ENCODE measurements around the gene DLGAP1. TPM values are rescaled to one million over a fixed set of nuclear protein-coding genes. Genes with fewer than 3 reads are reported as not detected.
A peak's percentile ranks its signal among the peaks of the same experiment; 100 is the strongest.

DLGAP1 gene
- total RNA-seq, 1 experiment from 2014 or later, result 23.2 TPM

DNA sequence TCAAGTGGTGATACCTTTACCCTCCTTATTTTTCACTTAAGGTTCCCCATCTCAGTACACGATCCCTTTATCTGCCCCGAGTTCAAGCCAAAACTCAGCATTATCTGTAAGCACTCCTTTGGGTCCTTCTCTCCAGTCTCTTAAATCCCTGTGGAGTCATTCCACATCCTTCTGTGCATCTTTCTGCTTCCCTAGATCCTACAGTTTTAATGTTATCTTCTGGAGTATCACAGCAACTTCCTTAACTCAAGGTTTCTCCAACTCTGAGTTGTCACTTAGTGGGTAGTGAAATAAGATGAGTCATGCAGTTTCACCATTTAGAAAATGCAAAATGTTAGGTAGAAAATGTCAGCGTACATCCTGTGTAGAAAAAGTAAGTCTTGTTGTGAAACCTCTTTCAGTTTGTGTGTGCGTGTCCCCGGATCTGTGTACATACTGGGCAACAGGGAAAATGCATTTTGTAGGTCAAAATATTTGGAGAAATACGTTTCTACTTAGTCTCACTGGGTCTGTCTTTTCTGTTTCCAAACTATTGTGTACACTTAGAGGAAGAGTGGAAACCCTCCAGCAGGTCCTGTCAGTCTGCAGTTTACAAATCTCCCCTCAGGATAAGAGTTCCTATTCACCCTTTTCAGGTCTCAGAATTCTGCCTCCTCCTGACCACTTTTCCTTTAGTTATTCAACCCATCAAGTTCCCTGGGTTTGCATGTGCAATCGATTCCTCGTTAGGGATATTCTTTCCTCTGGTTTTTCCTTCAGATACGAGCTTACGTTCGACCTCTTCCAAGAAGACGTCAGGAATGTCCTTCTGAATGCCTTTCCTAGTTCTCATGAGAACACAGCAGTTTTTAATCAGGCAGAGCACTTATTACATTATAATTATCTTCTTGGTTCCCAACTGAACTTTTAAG lies 850.4 kb downstream of the DLGAP1 start:
- H4K91ac ChIP-seq (ENCODE audit: insufficient read length, low read depth, low read length), result no peak overlapping the region
- no peaks in the 10 kb centered on the region for H3K27me3 ChIP-seq (ENCODE audit: insufficient read depth, low read length)
- no peak overlapping the region for H4K5ac ChIP-seq (ENCODE audit: insufficient read length, low read depth, low read length)
- peak overlapping the region; percentile 8 for H3K18ac ChIP-seq (ENCODE audit: insufficient read length, low read depth, low read length)
- H2AK5ac ChIP-seq (ENCODE audit: insufficient read length, low read length), result no peak overlapping the region
- H2BK120ac ChIP-seq (ENCODE audit: low read depth, low read length, poor library complexity, severe bottlenecking), result no peak overlapping the region
- H3K4me1 ChIP-seq (ENCODE audit: insufficient read depth, low read length), result 0 out of 2 replicates have a peak, but pooled peaks cover 2% of the 10 kb centered on the region
- H3K27me3 Mint-ChIP-seq (ENCODE audit: low read depth), result no peaks in the 10 kb centered on the region
- no peaks in the 10 kb centered on the region for H3K9me3 ChIP-seq (ENCODE audit: control insufficient read depth, low read depth, low read length)
- H3K9me3 Mint-ChIP-seq, result no peaks in the 10 kb centered on the region
- H3K4me3 Mint-ChIP-seq, result no peak overlapping the region
- no peak overlapping the region for H2BK15ac ChIP-seq (ENCODE audit: low read depth, low read length)
- H3K79me2 ChIP-seq (ENCODE audit: insufficient read depth, low read length), result no peaks in the 10 kb centered on the region; the same call in 1 of the 2 replicates
- H3K27ac Mint-ChIP-seq, result no peak overlapping the region
- no peak for DNase-seq
- H3K79me1 ChIP-seq (ENCODE audit: insufficient read depth, low read depth, low read length, poor library complexity, severe bottlenecking), result no peaks in the 10 kb centered on the region
- no peak overlapping the region for H2BK12ac ChIP-seq (ENCODE audit: insufficient read length, low read depth, low read length)
- H3K4me2 ChIP-seq (ENCODE audit: insufficient read depth, insufficient read length, low read length), result peak overlapping the region; percentile 86
- peak overlapping the region; percentile 70 for H2BK5ac ChIP-seq (ENCODE audit: insufficient read length, low read length)
- H4K8ac ChIP-seq (replicated peaks; ENCODE audit: insufficient read length, low read depth, low read length), result no peak overlapping the region
- no peaks in the 10 kb centered on the region for H4K20me1 ChIP-seq (ENCODE audit: control insufficient read depth, insufficient read depth, insufficient read length)
- H3K56ac ChIP-seq (ENCODE audit: insufficient read length, low read depth, low read length), result peak overlapping the region; percentile 63
- H3K23me2 ChIP-seq (ENCODE audit: insufficient read length, low read depth, low read length, poor library complexity, severe bottlenecking), result peaks cover 12% of the 10 kb centered on the region
- TF ChIP-seq, protein P1, sequence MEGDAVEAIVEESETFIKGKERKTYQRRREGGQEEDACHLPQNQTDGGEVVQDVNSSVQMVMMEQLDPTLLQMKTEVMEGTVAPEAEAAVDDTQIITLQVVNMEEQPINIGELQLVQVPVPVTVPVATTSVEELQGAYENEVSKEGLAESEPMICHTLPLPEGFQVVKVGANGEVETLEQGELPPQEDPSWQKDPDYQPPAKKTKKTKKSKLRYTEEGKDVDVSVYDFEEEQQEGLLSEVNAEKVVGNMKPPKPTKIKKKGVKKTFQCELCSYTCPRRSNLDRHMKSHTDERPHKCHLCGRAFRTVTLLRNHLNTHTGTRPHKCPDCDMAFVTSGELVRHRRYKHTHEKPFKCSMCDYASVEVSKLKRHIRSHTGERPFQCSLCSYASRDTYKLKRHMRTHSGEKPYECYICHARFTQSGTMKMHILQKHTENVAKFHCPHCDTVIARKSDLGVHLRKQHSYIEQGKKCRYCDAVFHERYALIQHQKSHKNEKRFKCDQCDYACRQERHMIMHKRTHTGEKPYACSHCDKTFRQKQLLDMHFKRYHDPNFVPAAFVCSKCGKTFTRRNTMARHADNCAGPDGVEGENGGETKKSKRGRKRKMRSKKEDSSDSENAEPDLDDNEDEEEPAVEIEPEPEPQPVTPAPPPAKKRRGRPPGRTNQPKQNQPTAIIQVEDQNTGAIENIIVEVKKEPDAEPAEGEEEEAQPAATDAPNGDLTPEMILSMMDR (conservative IDR thresholded peaks at IDR 0.05), result no peak
- peaks cover 22 to 30% (median 23%) of the 10 kb centered on the region in 3 experiments for H3K36me3 Mint-ChIP-seq (ENCODE audit: insufficient read depth in 1 of 3, low read depth in 3 of 3)
- H2AFZ ChIP-seq (ENCODE audit: low read length), result no peak overlapping the region
- H3K9ac ChIP-seq (ENCODE audit: extremely low read depth, insufficient read length, low read length), result peak overlapping the region; percentile 90
- no peak overlapping the region for H2BK20ac ChIP-seq (ENCODE audit: low read depth, low read length, poor library complexity, severe bottlenecking)
- peaks cover 7 to 14% of the 10 kb centered on the region in 2 experiments for H3K4me1 Mint-ChIP-seq
- H3K14ac ChIP-seq (ENCODE audit: insufficient read depth, low read length), result peak overlapping the region; percentile 1; the same call in 1 of the 2 replicates
- H3K23ac ChIP-seq (ENCODE audit: insufficient read length, low read depth, low read length), result no peak overlapping the region
- H3K27ac ChIP-seq (ENCODE audit: insufficient read length, low read depth, low read length), result peak overlapping the region; percentile 97
- no CpG with 5 or more reads among the region's 12 CpGs for WGBS (ENCODE audit: extremely low coverage, insufficient read length, low lambda C conversion rate)
- no peak overlapping the region for H3T11ph ChIP-seq (ENCODE audit: low read length)
- H3K4ac ChIP-seq (ENCODE audit: low read depth, low read length), result no peak overlapping the region
